ENCODE measurements around the gene ATL1.
"Not testable (repeated sequence)": the region's sequence is repeated elsewhere in the genome, so short reads cannot be mapped to it uniquely, and the experiment has no call there.

ATL1 gene

DNA sequence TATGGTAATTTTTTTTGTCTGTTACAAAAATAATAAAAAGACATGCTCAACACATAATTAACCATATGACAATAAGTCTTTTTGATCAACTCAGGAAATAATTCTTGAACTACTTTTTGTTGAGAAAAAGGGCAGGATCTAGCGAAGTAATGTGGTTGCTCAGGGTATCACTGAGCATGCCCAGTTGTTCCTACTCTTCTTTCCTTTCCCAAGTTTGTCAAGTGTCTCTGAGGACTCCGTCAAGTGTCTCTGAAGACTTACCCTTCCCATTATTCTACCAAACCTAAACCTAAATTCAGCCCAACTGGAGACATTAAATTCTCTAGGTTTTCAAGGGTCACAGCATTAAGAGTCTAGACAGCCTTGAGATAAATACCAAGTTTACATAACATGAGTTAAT is 104.6 kb downstream of the ATL1 start:
- DNase-seq = not testable (repeated sequence)

DNA sequence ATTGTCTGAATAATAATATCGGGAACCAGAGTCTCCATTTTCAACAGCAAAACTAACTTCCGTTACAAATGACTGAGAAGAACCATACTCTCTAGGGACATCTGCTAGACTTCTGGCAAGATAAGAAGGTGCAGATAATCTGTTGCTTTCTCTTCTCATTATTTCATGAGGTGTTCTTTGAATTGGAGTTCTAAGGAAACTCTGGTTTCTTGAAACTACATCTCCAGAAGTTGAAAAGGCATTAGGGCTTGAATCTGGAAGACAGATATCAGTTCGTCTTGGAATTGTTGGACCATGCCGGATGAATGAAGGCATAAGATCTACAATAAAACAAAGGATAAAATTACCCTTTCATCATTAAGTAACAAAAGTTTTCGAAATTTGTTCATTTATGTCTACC is 105.4 kb downstream of the ATL1 start:
- not testable (repeated sequence) for DNase-seq

DNA sequence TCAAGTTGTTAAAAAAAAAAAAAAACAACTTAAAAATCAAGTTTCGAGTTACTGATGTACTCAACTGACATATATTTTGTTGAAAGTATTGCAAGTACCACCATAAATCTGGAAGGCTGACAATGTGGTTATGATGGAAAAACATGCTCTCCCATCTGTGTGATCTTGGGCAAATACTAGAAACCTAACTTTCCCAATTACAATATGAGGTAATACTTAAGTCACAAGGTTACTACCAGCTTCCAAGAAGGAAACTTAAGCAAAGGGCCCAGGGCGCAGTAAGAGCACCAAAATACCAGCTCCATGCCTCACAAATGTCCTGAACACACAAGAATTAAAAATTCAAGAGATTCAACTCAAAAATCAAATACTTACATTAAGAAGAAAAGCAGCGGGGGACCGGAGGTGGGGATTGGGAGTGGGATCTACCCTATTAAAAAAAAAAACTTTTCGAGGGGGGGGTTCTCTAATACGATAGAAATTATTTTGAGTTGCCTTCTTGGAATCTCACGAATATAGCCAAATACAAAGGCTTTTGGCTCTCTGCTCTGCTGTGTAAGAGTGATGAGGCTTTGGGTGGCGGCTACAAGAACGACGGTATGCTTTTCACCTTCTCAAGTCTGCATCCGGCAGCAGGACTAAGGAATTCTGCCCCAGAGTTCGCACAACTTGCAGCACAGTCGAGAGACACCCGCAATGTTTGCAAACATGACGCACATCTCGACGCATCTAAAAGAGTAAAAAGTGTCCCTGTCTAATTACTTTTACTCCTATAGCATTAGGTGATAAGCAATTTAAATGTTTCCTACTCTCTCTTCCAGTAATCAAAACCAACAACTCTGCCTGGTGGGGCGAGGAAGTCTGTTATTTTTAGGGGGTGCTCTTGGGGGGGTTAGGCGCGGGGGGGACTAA is 107.1 kb downstream of the ATL1 start:
- DNase-seq = peak; percentile 40

DNA sequence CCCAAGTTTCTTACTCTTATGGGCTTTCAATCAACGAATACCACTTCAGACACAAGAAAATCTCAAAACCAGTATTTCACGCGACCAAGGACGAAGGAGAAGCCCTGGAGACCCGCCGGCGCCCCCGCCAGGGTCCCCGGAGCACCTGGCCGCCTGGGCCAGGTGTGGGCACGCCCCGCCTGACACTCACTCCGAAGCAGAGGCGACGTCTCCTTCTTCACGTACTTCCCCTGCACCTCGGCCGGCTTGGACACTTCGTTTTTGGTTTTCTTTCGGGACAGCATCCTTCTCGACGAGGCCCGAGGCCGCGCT is 107.7 kb downstream of the ATL1 start:
- no peak for DNase-seq

DNA sequence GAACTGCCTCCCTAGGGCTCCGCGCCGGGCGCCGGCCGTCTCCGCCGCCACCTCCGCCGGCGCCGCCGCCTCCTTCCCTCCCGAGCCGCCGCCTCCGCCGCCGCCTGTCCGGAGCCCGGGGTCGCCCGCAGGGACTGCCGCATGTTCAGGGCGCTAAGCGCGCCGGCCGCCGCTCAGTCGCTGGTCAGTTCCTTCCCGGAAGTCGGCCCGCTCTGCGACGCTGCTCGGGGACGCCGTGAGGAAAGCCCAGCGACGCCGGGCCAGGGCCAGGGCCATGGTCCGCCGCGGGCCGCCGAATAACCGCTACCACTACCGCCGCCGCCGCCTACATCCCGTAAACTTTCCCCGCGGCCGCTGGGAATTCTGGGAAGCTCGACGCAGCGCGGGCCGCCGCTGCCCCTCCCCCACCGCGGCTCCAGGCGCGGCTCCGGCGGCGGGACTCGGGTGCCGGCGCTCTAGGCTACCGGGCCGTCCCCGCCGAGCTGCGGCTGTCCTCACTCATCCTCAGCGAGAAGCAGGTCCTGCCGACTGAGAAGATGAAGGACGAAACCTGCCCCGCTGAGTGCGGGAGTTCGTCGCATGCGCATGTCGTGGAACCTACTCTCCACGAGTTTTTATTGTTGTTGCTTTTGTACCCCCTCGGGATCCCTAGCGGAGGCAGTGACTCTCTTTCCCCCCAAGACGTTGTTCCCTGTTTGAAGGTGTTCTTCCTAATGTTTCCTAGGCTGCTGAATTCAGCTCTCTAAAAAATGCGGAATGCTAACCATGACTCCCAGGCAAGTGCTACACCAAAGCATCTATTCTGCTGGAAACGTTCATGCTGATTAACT is 108.3 kb downstream of the ATL1 start, which contains the start of gene SAV1:
Gene SAV1, minus strand, starts transcription at position 311 of the 830 bp plus-strand sequence. CDS start 339 bp downstream, outside the sequence.
- peak; percentile 62 for DNase-seq

DNA sequence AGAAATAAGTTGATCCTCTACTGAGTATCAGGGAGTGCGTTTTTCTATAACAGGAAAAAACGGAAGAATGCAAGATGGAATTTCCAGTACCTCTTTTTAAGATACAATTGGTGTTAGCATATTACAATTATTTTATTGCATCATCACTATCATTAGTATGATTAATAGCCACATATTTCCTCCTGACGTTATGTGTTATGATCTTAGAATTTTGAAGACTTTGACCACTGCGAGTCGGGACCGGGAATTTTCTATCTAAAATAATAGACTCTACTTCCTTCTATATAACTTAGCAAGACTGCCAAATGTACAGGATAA is 108.8 kb downstream of the ATL1 start:
- DNase-seq = no peak

DNA sequence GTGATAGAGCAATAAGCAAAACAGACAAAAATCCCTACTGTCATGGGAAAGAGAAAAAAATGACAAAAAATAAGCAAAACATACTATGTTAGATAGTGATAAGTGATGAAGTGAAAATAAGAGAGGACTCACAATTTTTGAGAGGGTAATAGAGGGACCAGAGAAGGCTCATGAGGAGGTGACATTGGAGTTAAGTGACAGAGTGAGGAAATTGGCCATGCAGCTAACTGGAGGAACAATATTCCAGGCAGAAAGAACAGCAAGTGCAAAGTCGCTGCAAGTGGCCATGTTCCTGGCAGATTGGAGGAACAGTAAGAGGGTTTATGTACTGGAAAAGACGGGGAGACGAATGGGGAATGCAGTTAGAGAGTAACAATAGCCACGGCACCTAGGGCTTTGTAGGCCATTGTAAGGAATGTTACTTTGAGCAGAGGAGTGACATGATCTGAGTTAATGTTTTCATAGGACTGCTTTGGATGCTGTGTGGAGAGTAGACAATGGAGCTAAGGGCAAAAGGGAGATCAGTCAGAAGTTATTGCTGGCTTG is 109.6 kb downstream of the ATL1 start:
- no peak for DNase-seq

DNA sequence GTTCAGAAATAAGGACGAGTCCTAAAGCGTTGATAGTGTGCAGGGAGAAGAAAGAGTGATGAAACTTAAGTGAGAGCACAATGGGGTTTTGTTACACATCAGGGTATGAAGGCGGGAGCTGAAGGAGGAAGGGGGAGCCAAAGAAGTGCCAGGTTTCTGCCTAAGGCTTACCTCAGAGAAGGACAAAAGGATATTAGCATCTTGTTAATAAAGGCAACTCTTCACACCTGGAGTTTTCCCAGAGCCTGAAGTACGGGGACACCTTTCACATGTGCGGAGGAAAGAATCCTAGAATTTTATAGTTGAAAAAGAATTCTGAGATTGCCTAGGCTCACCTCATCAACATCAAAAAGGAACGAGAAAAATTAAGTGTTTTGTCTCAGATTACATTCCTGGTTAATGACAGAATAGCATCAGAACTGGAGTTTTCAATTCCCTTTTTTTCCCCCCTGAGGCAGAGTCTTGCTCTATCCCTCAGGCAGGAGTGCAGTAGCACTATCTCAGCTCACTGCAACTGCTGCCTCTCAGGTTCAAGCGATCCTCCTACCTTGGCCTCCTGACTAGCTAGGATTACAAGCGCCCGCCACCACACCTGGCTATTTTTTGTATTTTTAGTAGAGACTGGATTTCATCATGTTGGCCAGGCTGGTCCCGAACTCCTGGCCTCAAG is 110.4 kb downstream of the ATL1 start:
- DNase-seq = no peak

DNA sequence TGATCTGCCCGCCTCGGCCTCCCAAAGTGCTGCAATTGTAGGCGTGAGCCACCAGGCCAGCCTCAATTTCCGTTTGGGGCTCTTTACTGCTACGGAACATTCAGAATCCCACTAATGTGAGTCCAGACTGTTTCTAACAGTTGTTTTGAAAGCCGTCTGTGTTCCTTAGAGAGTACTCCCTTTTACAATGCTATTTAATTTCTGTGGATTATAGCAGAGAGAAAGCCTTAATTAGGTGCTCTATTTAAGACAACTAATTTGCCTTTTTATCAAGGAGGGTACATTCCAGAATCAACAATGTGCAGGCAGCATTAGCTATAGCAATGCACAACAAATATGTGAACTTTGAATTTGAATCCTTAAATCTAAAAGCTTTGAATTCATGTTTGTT is 110.9 kb downstream of the ATL1 start:
- DNase-seq = no peak

DNA sequence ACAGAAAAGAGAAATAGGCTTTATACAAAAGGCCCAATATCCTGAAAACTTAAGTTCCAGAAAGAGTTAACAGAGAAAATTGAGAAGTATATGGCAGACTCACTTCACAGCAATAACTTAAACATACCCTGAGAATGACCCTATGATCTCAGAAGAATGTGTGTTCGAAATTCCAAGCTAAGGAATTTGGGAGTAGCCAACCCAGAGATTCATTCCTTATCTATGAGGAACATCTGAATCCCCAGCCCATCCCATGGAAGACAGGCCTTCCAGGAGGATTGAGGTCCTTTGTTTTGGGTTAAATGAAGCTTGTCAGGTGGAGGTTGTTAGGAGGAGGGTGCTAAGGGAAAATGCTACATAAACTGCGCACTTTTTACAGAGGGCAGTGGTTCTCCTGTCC is 115.7 kb downstream of the ATL1 start:
- DNase-seq = no peak

DNA sequence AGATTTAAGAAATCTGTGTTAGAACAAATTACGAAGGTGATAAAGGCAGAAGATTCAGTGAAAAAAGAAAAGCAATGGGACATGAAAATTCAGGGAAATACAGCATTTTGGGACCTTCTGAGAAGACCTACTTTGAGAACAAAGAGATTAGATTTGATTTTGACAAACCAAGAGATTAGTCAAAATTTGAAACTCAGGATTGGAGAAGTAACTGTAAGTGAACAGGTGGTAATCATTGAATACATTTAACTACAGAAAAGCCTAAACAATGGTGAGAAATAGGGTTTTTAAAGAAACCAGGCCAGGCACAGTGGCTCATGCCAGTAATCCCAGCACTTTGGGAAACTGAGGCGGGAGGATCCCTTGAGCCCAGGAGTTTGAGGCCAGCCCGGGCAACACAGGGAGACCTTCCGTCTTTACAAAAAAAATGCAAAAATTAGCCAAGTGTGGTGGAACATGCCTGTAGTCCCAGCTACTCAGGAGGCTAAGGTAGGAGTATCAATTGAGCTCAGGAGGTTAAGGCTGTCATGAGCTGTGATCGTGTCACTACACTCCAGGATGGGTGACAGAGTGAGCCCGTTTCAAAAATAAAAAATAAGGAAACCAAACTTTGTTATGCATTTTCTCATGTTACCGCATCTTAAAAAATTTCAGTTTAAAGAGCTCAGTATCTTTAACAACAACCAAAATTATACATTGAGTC is 117.0 kb downstream of the ATL1 start:
- no peak for DNase-seq

DNA sequence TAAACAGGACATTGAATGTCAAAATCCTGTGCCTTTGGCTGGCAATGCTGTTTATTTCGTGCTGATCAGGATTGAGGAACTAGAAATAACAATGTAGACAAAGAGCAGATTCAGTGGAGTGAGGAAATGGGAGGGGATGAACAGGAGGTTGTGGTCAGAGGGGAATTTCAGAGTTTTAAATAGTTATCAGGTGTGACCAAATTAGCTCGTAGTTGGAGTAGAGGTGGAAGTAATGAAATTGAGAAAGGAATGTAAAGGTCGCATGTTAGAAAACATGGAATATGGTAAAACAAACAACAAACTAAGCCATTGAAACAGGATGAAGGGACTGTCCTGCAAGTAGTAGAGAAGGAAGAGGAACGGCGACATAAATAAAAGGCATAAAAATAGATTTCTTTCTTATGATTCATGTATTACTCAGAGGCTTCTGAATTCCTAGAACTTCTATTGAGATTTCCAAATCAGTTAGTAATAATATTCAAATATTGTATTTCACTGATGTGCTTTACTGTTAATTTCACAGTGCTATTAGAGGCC is 117.7 kb downstream of the ATL1 start:
- no peak for DNase-seq

DNA sequence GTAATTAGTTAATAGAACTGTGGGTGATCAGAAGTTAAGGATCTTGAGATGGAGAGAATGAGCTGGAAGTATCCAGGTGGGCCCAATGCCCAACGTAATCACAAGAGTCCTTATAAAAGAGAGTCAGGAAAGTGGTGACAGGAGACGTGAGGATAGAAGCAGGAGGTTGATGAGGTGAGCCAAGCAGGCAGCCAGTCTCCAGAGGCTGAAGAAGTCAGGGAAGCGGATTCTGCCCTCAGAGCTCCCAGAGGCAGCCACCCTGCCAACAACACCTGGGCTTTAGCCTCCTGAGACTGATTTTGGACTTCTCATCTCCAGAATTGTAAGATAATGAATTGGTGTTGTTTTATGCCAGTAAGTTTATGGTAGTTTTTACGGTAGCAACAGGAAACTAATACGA is 118.2 kb downstream of the ATL1 start:
- no peak for DNase-seq

DNA sequence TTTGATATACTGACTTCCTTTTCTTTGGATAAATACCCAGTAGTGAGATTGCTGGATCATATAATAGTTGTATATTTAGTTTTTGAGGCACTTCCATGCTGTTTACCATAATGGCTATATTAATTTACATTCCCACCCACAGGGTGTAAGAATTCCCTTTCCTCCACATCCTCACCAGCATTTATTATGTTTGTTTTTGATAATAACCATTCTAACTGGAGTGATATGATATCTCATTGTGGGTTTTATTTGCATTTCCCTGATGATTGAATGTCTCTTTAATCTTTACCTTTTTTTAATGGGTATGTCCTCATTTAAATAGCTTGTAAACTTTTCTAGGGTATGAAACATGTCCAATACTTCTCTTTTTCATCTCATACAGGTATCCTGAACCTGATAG is 119.7 kb downstream of the ATL1 start:
- DNase-seq = no peak
